ENCODE results near the gene ZNF44.
"Not testable (repeated sequence)": the region's sequence is repeated elsewhere in the genome, so short reads cannot be mapped to it uniquely, and the experiment has no call there.

ZNF44 gene

GRCh38 chr19:12294249-12295158 lies at the start of gene ZNF44:
TSS of gene ZNF44 (minus strand) at chr19:12294883. CDS start at chr19:12294694, 189 bp downstream.
- H3K27ac ChIP-seq (ENCODE audit: low read depth, low read length): peak within 1 kb of the TSS; percentile 91
- H3K9me3 ChIP-seq (ENCODE audit: control insufficient read depth, insufficient read depth, low read length): peaks cover 4% of the 10 kb centered on the region; the same call in 1 of the 2 replicates
- peaks cover 5% of the 10 kb centered on the region for H3K4me1 ChIP-seq (ENCODE audit: control insufficient read depth, insufficient read depth, low read length)
- H3K4me3 ChIP-seq (ENCODE audit: low read depth, low read length): peak within 1 kb of the TSS; percentile 95
- no peaks in the 10 kb centered on the region for H3K36me3 ChIP-seq (ENCODE audit: control insufficient read depth, insufficient read depth, low read length)
- H3K27me3 ChIP-seq (ENCODE audit: control insufficient read depth, insufficient read depth, low read length): no peaks in the 10 kb centered on the region
- peak within 1 kb of the TSS; percentile 91 for H3K9ac ChIP-seq (ENCODE audit: low read depth, low read length)

- Histone ChIP-seq H3K27ac (ENCODE audit: low read depth, low read length) (peak within 1 kb of the TSS; percentile 50), H3K36me3 (ENCODE audit: control insufficient read depth, insufficient read depth, low read length) (no peaks in the 10 kb centered on the region), H3K9me3 (ENCODE audit: control insufficient read depth, insufficient read depth, low read length) (no peaks in the 10 kb centered on the region; the same call in none of the 2 replicates), H3K4me1 (ENCODE audit: control insufficient read depth, insufficient read depth, low read length) (peaks cover 13% of the 10 kb centered on the region; the same call in 1 of the 2 replicates), H3K9ac (ENCODE audit: low read depth, low read length) (peak within 1 kb of the TSS; percentile 42), H3K27me3 (ENCODE audit: control insufficient read depth, insufficient read depth, low read length) (peaks cover 15% of the 10 kb centered on the region), H3K4me3 (ENCODE audit: low read depth, low read length) (peak within 1 kb of the TSS; percentile 81)
These were observed 38.8 kb upstream of the ZNF44 start, which contains the start of gene ZNF563 for GRCh38 chr19:12333162-12334159. TSS of gene ZNF563 (minus strand) at chr19:12333633. CDS start at chr19:12333482, 151 bp downstream.

GRCh38 chr19:12331211-12331941 lies 36.7 kb upstream of the ZNF44 start:
- Histone ChIP-seq H3K27ac (ENCODE audit: low read depth, low read length) (peak overlapping the region; percentile 12), H3K9me3 (ENCODE audit: control insufficient read depth, insufficient read depth, low read length) (peaks cover 13% of the 10 kb centered on the region), H3K4me1 (ENCODE audit: control insufficient read depth, insufficient read depth, low read length) (peaks cover 13% of the 10 kb centered on the region; the same call in 1 of the 2 replicates), H3K27me3 (ENCODE audit: control insufficient read depth, insufficient read depth, low read length) (peaks cover 15% of the 10 kb centered on the region), H3K36me3 (ENCODE audit: control insufficient read depth, insufficient read depth, low read length) (no peaks in the 10 kb centered on the region), H3K9ac (ENCODE audit: low read depth, low read length) (no peak overlapping the region), H3K4me3 (ENCODE audit: low read depth, low read length) (no peak overlapping the region)

- Histone ChIP-seq H3K4me1 (ENCODE audit: control insufficient read depth, insufficient read depth, low read length) (peaks cover 13% of the 10 kb centered on the region; the same call in 1 of the 2 replicates), H3K4me3 (ENCODE audit: low read depth, low read length) (no peak overlapping the region), H3K36me3 (ENCODE audit: control insufficient read depth, insufficient read depth, low read length) (no peaks in the 10 kb centered on the region), H3K9me3 (ENCODE audit: control insufficient read depth, insufficient read depth, low read length) (peaks cover 13% of the 10 kb centered on the region), H3K27ac (ENCODE audit: low read depth, low read length) (no peak overlapping the region), H3K27me3 (ENCODE audit: control insufficient read depth, insufficient read depth, low read length) (peaks cover 15% of the 10 kb centered on the region), H3K9ac (ENCODE audit: low read depth, low read length) (no peak overlapping the region)
These were observed 35.7 kb upstream of the ZNF44 start for GRCh38 chr19:12330340-12330739.

- no peaks in the 10 kb centered on the region for H3K27me3 ChIP-seq (ENCODE audit: control insufficient read depth, insufficient read depth, low read length)
- no peak overlapping the region for H3K27ac ChIP-seq (ENCODE audit: low read depth, low read length)
- no peak overlapping the region for H3K9ac ChIP-seq (ENCODE audit: low read depth, low read length)
- no peak overlapping the region for H3K4me3 ChIP-seq (ENCODE audit: low read depth, low read length)
- no peaks in the 10 kb centered on the region for H3K4me1 ChIP-seq (ENCODE audit: control insufficient read depth, insufficient read depth, low read length)
- H3K36me3 ChIP-seq (ENCODE audit: control insufficient read depth, insufficient read depth, low read length): no peaks in the 10 kb centered on the region
- H3K9me3 ChIP-seq (ENCODE audit: control insufficient read depth, insufficient read depth, low read length): peaks cover 34% of the 10 kb centered on the region
These were observed 31.0 kb upstream of the ZNF44 start for GRCh38 chr19:12325690-12326089.

GRCh38 chr19:12318782-12319413 lies 24.2 kb upstream of the ZNF44 start:
- no peak overlapping the region for H3K9ac ChIP-seq (ENCODE audit: low read depth, low read length)

GRCh38 chr19:12314553-12314952 lies 19.9 kb upstream of the ZNF44 start:
- peaks cover 7% of the 10 kb centered on the region; the same call in 1 of the 2 replicates for H3K36me3 ChIP-seq (ENCODE audit: control insufficient read depth, insufficient read depth, low read length)
- H3K27ac ChIP-seq (ENCODE audit: low read depth, low read length): no peak overlapping the region
- H3K27me3 ChIP-seq (ENCODE audit: control insufficient read depth, insufficient read depth, low read length): no peaks in the 10 kb centered on the region
- peaks cover 33% of the 10 kb centered on the region for H3K9me3 ChIP-seq (ENCODE audit: control insufficient read depth, insufficient read depth, low read length)
- no peaks in the 10 kb centered on the region for H3K4me1 ChIP-seq (ENCODE audit: control insufficient read depth, insufficient read depth, low read length)
- no peak overlapping the region for H3K4me3 ChIP-seq (ENCODE audit: low read depth, low read length)
- no peak overlapping the region for H3K9ac ChIP-seq (ENCODE audit: low read depth, low read length)

More at GRCh38 chr19:12318782-12319413, 24.2 kb upstream of the ZNF44 start:
- Histone ChIP-seq H3K27ac (ENCODE audit: low read depth, low read length) (no peak overlapping the region), H3K9me3 (ENCODE audit: control insufficient read depth, insufficient read depth, low read length) (peaks cover 50% of the 10 kb centered on the region), H3K4me3 (ENCODE audit: low read depth, low read length) (no peak overlapping the region), H3K36me3 (ENCODE audit: control insufficient read depth, insufficient read depth, low read length) (peaks cover 7% of the 10 kb centered on the region; the same call in 1 of the 2 replicates), H3K4me1 (ENCODE audit: control insufficient read depth, insufficient read depth, low read length) (no peaks in the 10 kb centered on the region), H3K27me3 (ENCODE audit: control insufficient read depth, insufficient read depth, low read length) (no peaks in the 10 kb centered on the region)

GRCh38 chr19:12308891-12309290 lies 14.2 kb upstream of the ZNF44 start:
- not testable (repeated sequence) for H3K36me3 ChIP-seq (ENCODE audit: control insufficient read depth, insufficient read depth, low read length)

GRCh38 chr19:12295191-12295590 lies 508 bp upstream of the ZNF44 start:
- H3K9ac ChIP-seq (ENCODE audit: low read depth, low read length): no peak overlapping the region
- H3K4me1 ChIP-seq (ENCODE audit: control insufficient read depth, insufficient read depth, low read length): peaks cover 5% of the 10 kb centered on the region
- peak overlapping the region; percentile 71 for H3K27ac ChIP-seq (ENCODE audit: low read depth, low read length)
- no peaks in the 10 kb centered on the region for H3K36me3 ChIP-seq (ENCODE audit: control insufficient read depth, insufficient read depth, low read length)
- H3K9me3 ChIP-seq (ENCODE audit: control insufficient read depth, insufficient read depth, low read length): peaks cover 4% of the 10 kb centered on the region; the same call in 1 of the 2 replicates
- H3K27me3 ChIP-seq (ENCODE audit: control insufficient read depth, insufficient read depth, low read length): no peaks in the 10 kb centered on the region
- H3K4me3 ChIP-seq (ENCODE audit: low read depth, low read length): peak overlapping the region; percentile 95

More at GRCh38 chr19:12308891-12309290, 14.2 kb upstream of the ZNF44 start:
- H3K9ac ChIP-seq (ENCODE audit: low read depth, low read length); H3K4me3 ChIP-seq (ENCODE audit: low read depth, low read length); H3K27ac ChIP-seq (ENCODE audit: low read depth, low read length); H3K27me3 ChIP-seq (ENCODE audit: control insufficient read depth, insufficient read depth, low read length); H3K4me1 ChIP-seq (ENCODE audit: control insufficient read depth, insufficient read depth, low read length): not testable (repeated sequence)
- H3K9me3 ChIP-seq (ENCODE audit: control insufficient read depth, insufficient read depth, low read length): peaks cover 27% of the 10 kb centered on the region

All from HUES48 (cell line).